HG02840 (cell line): ENCODE results near the gene NT5DC1.

ENCODE experiments used
- ATAC-seq: cut with Tn5 transposase; IDR thresholded peaks from one replicate; pipeline ENCODE4 v1.9.1; 2021; ENCODE audit warnings: mild to moderate bottlenecking, moderate library complexity, moderate number of reproducible peaks; ENCODE audit not compliant: unreplicated experiment, low FRiP score

Gene NT5DC1

GRCh38 chr6:116229287-116229913, 128.7 kb downstream of the NT5DC1 start:
- no peak for ATAC-seq

DNA sequence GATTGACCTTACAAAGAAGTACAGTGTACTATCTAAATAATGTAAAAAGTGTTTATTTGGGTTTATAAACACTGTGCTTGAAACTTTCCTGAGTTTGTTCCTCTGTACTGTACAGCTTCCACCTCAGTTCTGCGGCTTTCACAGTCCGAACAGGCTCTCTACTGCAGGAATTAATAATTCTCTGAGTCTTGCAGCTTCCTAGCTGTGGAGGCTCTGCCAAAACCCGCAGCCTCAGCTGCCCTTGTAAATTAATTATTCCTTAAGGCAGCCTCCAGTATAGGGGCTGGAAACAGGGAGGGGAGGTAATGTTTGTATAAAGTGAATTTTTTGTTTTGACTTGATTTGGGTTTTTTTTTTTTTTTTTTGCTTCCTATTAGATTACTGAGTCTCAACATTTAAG, 134.0 kb downstream of the NT5DC1 start:
- no peak for ATAC-seq

- ATAC-seq, result no peak
These were observed 137.4 kb downstream of the NT5DC1 start for GRCh38 chr6:116238083-116238482.

DNA sequence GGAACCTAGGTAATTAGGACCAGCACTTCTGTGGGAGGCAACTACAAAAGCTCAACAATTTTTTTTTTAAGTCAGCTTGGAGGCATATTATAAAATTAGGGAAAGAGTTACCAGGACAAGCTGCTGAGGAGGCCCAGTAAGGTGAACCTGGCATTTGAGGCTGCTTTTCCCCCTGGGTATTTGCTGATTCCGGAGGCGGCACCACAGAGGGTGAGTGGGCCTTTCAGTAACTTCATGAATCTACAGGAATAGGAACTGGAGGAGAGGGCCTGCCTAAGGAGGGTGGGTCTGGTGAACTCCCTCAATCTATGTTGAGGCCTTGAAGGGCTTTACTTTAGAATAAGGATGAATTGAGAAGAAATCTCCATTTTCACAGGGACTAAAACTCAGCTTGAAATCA, 138.6 kb downstream of the NT5DC1 start:
- no peak for ATAC-seq

DNA sequence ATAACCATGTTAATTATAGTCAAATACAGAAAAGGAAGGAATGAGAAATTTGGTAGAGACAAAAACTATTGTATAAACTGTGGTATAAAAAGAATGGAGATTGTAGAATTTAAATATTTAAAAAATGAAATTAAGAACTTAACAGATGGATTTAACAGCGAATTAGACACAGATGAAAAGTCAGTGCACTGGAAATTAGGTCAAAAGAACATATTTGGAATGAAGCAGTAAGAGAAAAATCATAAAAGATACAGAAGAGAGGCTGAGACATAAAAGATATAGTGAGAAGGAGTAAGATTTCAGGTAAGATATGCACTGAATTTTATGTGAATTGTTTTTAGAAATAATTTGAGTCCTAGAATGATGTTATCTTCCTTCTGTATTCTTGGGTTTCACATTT, 139.2 kb downstream of the NT5DC1 start:
- no peak for ATAC-seq

GRCh38 chr6:116244284-116244683, 143.6 kb downstream of the NT5DC1 start:
- ATAC-seq, result no peak

DNA sequence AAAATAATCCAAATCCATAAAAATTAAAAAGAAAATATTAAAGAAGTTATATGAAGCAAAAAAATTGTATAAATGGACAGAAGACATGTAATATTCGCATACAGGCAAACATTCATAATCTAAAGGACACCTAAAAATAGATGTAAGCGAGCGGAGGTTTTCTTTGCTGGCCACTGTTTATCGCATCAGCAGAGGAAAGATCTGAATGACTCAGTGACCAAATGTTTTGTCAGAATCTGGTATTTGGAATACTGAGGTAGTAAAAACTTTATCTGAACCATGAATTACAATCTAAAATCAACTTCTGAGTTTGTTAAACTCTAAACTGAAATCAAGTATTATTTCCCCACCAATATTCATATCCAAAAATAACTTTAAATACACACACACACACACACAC, 145.4 kb downstream of the NT5DC1 start:
- ATAC-seq, result no peak

DNA sequence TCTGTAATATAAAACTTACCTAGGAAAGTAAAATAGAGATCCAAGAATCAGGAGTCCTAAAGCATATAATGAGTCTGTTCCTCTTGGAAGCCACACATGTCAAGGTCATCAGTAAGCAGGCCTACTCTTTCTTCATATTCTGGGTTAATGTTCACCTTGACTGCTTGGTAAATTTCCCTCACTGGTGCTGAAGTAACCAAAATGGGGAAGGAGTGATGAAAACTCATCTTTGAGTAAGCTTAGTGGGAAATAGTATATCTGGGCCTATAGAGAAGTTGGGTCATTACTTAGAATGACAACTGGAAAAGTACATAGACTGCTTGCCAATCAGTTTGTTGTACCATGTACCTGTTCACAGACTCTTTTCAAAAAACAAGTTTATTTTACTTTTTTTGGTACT, 146.6 kb downstream of the NT5DC1 start:
- ATAC-seq, result no peak

DNA sequence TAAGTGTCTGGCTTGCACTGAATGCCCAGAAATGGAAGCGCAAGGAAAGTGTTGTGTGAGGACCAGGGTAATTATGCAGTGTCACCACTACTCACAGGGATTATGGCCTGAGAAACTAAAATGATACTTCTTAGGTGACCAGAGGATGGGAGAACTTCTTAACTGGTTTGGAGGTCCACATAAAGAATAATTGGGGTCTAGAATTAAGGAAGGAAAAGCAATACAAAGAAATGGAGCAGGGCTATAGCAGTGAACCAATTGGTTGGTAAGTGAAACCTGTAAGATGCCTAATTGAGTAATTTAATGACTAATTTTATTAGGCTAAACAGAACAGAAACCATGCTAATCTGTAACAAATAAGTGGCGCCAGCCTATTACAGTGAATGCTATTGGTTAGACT, 147.9 kb downstream of the NT5DC1 start:
- no peak for ATAC-seq

DNA sequence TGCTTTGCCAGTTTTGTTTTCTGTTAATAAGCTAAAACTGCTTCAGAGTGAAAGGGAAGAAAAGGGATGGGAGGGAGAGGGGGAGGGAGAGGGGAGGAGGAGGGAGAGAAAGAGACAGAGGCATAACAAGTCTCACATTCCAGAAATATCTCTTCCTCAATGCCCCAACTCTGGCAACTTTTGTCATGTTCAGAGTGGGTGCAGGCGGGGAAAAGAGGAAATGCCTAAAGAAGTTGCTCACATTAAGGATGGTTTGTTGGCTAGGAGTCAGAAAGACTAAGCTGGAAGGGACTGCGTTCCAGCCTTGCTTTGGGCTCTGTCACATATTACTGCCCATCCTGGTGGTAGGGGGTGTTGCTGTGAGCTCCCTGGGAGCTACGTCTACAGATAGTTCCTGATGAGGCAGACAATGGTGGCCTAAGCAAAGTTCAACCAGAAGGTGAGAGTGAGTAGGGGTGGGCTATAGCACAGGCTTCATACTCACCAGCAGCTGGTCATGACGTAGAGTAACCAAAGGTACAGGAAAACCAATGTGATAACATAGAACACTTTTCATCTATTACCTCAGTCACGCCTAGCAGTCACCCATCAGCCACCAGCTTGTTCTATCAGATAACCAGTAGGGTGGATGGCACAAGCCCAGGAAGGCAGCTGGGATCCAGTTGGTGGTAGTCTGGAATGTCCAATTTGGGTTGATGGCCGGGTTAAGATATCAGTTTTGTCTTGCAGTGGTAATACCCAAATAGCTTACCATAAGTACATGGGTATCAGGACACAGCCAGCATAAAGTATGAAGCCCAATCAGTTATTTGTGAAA, 151.1 kb downstream of the NT5DC1 start:
- ATAC-seq, result no peak

- ATAC-seq, result no peak
These were observed 152.5 kb downstream of the NT5DC1 start for GRCh38 chr6:116253188-116253504.

- ATAC-seq, result peak; percentile 99
These were observed 153.0 kb downstream of the NT5DC1 start, which contains the start of gene TSPYL4 for GRCh38 chr6:116253505-116254296. Gene TSPYL4, minus strand, starts transcription at chr6:116254075. Its CDS starts 67 bp downstream, at chr6:116254008.

DNA sequence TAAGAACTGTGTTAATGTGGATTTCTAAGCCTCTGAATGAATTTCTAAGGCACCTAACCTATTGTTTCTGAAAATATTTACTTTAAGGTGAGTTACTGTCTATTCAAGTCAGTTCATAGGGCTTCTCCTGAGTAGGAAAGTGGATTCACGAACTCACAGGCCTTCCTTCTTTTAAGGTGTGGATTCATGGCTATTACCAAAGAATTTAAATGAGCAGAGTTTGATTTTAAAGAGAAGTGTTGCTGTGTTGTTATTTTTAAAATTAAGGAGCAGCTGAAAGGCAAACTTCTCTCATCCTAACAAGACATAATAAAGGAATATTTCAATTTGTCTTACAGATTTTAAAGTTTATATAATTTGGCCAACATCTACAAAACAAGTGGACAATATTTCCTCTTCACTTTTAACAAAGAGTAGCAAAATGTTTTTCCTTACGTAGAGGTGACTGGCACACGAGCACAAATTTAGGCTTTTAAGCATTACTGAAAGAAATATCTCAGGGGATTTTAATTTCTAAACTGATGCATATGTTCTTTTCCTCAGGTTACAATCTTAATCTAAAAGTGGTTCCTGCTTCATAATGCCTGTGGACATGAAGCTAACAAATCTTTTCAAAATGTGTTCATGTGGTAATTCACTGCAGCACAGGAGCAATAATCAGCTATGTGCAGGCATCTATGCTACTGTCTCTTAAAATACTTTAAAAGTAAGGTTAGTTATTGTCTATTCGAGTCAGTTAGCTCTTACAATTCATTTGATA, 153.8 kb downstream of the NT5DC1 start:
- peak; percentile 28 for ATAC-seq

DNA sequence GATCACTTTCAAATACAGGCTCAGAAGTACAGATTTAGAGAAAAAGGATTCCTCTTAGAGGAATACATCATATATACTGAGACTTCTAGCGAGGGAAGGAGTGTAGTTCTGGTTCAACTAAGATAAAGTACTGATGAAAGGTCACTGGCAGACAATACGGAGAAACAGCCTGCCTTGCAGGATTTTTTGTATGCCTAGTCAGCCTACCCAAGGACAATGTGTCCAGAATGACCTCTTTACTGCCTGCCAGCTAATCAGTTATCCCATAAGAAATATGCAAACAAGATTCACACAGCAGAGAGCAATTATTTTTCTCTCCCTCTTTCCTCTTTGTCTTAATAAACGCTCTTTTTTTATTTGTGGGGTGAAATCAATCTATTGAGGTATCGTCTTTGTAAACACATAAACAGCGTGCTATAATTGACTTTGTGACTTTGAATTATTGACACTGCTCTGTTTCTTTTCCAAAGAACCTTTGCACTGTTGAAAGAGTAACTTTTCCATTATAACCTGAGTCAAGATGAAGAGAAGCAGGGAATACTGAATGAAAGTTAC, 154.7 kb downstream of the NT5DC1 start:
- ATAC-seq, result no peak

DNA sequence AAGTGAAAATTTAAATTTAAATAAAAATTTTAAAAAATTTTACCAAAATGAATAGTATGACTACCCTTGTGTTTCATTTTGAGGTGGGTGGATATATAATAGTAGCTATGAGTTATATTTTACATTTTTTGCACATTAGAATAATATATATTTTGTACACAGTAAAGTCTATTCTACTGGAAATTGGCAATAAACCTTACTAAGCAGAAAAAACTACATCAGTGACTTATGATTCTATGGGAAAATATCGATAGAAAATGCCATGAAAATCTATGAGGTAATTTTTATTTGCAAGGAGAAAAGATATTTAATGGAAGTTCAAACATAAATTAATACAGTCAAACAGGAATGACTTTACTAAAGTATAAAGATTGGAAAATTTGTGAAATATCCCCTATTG, 156.0 kb downstream of the NT5DC1 start:
- no peak for ATAC-seq

GRCh38 chr6:116258520-116258919, 157.9 kb downstream of the NT5DC1 start:
- no peak for ATAC-seq

GRCh38 chr6:116263353-116263752, 162.7 kb downstream of the NT5DC1 start:
- ATAC-seq, result no peak

DNA sequence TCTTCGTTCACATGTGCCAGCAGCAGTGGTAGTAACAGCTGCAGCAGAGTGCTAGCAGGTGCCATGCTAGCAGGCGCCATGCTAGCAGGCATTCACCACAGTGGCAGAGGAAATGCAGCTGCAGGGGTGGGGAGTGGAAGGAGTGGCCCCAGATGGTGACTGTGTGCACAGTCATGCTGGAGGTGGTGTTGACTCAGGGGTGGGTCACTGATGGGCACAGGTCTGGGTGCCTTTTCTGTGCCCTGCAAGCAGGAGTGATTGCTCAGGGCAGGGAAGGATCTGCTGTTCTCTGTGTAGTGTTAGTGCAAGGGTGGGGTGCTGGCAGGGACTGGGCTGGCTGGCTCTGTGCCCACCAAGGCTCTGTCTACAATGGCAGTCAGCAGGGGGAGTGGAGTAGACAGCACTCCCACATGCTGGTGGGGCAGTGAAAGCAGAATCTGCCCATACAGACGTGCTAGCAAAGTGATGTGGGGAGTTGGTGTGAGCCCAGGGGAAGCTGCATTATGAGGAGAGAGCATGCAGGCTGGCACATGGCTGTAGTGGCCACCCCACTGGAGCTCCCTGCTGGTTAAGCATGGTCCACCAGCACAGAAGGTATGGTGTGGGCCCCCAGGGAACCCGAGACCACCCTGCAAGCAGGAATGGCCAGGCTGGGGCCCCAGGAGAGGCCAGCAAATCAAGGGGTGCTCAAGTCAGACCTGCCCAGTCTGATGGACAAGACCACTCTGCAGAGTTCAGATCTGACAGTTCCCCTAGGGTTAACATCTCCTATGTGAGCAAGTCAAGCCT, 164.6 kb downstream of the NT5DC1 start:
- no peak for ATAC-seq

GRCh38 chr6:116266803-116267202, 166.2 kb downstream of the NT5DC1 start:
- ATAC-seq, result no peak
